Activated naive CD4-positive, alpha-beta T cell treated with anti-CD3 and anti-CD28 coated beads for 36 hours (primary cell): ENCODE data around the gene C11orf24. TPM values are rescaled to one million over a fixed set of nuclear protein-coding genes. Genes with fewer than 3 reads are reported as not detected.

Experiments used
- CTCF ChIA-PET: fragments of 350-600 bp; sonication (Branson Sonifier 250); formaldehyde crosslinking; loops from one replicate; lab custom pipeline; 2021; ENCODE audit warnings: antibody characterized with exemption; lab: Charles Lee
- DNase-seq: peaks from one replicate; pipeline ENCODE4 v3.0.0-alpha.2; 2020
- H3K27ac Mint-ChIP-seq: one replicate; pipeline ENCODE4 v1.8.0; 2021; ENCODE audit warnings: mild to moderate bottlenecking, mixed read lengths
- H3K27me3 Mint-ChIP-seq: one replicate; pipeline ENCODE4 v1.8.0; 2021; ENCODE audit warnings: low read depth, mixed read lengths
- H3K36me3 Mint-ChIP-seq: one replicate; pipeline ENCODE4 v1.8.0; 2021; ENCODE audit warnings: low read depth, mixed read lengths
- H3K4me1 Mint-ChIP-seq: one replicate; pipeline ENCODE4 v1.8.0; 2021; ENCODE audit warnings: low read depth, mixed read lengths
- H3K4me3 Mint-ChIP-seq: one replicate; pipeline ENCODE4 v1.8.0; 2021; ENCODE audit warnings: mild to moderate bottlenecking, moderate library complexity, mixed read lengths
- H3K9me3 Mint-ChIP-seq: one replicate; pipeline ENCODE4 v1.8.0; 2021; ENCODE audit warnings: mixed read lengths
- intact Hi-C: fragments of 100-400 bp; cut with micrococcal nuclease; formaldehyde crosslinking; loops from one replicate; pipeline ENCODE4 v1.15.1; 2023
- total RNA-seq, 2 experiments: library from RNA; stranded (reverse); gene quantifications; one replicate each; pipeline ENCODE4 v1.2.3, GENCODE V29; 2021

Gene C11orf24
- total RNA-seq, 2 experiments from 2014 or later, result 28.5 to 29.5 TPM

DNA sequence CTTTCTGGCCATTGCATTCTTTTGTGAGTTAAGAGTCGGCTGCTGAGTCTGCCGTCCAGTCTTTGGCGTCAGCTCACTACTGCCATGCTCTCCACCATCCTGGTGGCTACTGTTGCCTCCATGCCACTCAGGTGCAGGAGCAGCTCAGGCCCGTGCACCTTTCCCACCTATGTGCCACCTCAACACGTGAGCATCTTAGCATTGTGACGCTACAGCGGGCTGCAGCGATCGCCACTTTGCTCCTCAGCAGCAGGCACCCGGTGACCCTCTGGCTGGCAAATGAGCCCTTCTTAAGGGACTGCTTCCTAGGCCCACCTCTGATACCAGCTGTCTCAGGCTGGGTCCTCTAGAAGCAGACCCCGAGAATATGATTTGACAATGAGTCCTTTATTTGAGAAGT lies 47.2 kb downstream of the C11orf24 start:
- no peak for DNase-seq
- Mint-ChIP-seq H3K4me1 (no peaks in the 10 kb centered on the region), H3K4me3 (no peak overlapping the region), H3K36me3 (no peaks in the 10 kb centered on the region), H3K27me3 (no peaks in the 10 kb centered on the region), H3K9me3 (peaks cover 12% of the 10 kb centered on the region), H3K27ac (no peak overlapping the region)
- CTCF ChIA-PET, result interaction anchor here (0.8 to 1.5 kb wide), 2 partner anchors 16 to 136 kb away, joined by 3 to 4 read pairs; no protein-coding TSS in a partner anchor
- intact Hi-C loops, result no loop called here

DNA sequence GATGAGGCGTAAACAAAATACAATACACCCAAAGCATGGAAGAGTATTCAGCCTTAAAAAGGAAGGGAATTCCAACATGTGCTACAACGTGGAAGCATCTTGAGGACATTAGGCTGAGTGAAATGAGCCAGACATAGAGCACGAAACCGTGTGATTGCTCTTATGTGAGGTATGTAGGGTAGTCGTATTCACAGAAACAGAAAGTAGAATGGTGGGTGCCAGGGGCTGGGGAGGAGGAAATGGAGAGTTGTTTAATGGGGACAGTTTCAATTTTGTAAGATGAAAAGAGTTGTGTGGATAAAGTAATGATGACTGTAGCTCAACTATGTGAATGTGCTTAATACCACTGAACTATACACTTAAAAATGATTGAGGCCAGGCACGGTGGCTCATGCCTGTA lies 48.5 kb downstream of the C11orf24 start:
- intact Hi-C loops, result no loop called here
- Mint-ChIP-seq H3K4me3 (no peak overlapping the region), H3K9me3 (no peaks in the 10 kb centered on the region), H3K27me3 (no peaks in the 10 kb centered on the region), H3K4me1 (no peaks in the 10 kb centered on the region), H3K27ac (no peak overlapping the region), H3K36me3 (no peaks in the 10 kb centered on the region)
- DNase-seq, result no peak
- CTCF ChIA-PET, result no interaction called here

DNA sequence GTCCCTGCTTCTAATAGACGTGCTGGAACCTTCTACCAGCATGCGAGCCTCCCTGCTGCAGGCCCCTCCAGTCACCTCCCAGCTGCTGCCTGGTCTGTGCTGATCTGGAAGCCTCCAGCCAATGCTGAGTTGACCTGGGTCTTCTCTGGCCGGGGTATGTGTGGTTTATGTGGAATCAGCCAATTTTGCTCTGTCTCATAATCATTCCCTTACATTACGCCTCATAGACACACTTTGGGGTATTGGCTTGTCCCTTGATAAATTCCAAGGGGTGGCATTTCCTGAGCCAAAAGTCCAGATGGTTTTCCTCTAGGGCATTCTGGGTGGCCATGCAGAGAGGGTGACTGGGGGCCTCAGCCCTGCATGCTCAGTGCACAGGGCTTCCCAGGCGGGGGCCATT lies 50.4 kb downstream of the C11orf24 start:
- H3K27ac Mint-ChIP-seq, result no peak overlapping the region
- intact Hi-C loops, result no loop called here
- no peaks in the 10 kb centered on the region for H3K4me1 Mint-ChIP-seq
- no peaks in the 10 kb centered on the region for H3K36me3 Mint-ChIP-seq
- DNase-seq, result no peak
- H3K9me3 Mint-ChIP-seq, result no peaks in the 10 kb centered on the region
- H3K4me3 Mint-ChIP-seq, result no peak overlapping the region
- H3K27me3 Mint-ChIP-seq, result no peaks in the 10 kb centered on the region
- CTCF ChIA-PET, result no interaction called here

DNA sequence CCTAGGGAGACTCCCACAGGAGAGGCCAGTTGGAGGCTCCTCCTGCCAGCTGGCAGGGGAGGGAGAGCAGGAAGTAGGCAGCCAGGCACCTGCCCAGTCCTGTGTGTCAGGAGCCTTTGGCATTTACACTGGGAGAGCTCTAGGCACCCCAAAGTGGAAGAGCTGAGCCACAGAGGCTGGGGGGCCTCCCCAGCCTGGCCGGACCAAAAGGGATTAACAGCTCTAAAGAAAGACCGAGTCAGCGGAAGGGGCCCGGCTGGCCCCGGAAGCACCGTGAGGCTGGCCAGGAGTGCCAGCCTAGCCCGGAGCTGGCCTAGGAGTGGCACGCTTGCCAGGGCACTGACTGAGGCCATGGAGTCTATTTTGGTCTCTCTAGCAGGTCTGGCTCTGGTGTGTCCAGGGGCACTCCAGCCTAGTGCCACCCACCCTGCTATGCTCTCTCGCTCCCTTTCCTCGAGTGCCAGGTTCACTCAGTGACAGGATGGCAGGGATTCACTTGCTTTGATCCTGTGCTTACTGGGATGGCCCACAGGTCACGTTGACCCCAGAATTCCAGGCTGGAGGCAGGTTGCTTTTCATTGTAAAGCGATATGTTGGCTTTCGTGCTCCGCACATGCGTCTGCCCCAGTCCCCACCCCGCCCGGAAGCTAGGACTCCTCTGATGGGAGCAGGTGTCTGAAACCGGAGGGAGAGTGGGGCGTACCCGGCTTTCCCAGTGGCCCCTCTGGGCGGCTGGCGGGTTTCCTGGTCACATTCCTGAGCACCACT lies 55.4 kb downstream of the C11orf24 start:
- no peak overlapping the region for H3K4me3 Mint-ChIP-seq
- H3K9me3 Mint-ChIP-seq, result no peaks in the 10 kb centered on the region
- H3K27me3 Mint-ChIP-seq, result peaks cover 7% of the 10 kb centered on the region
- H3K36me3 Mint-ChIP-seq, result no peaks in the 10 kb centered on the region
- no peak for DNase-seq
- no peak overlapping the region for H3K27ac Mint-ChIP-seq
- intact Hi-C loops, result no loop called here
- CTCF ChIA-PET, result no interaction called here
- peaks cover 18% of the 10 kb centered on the region for H3K4me1 Mint-ChIP-seq

DNA sequence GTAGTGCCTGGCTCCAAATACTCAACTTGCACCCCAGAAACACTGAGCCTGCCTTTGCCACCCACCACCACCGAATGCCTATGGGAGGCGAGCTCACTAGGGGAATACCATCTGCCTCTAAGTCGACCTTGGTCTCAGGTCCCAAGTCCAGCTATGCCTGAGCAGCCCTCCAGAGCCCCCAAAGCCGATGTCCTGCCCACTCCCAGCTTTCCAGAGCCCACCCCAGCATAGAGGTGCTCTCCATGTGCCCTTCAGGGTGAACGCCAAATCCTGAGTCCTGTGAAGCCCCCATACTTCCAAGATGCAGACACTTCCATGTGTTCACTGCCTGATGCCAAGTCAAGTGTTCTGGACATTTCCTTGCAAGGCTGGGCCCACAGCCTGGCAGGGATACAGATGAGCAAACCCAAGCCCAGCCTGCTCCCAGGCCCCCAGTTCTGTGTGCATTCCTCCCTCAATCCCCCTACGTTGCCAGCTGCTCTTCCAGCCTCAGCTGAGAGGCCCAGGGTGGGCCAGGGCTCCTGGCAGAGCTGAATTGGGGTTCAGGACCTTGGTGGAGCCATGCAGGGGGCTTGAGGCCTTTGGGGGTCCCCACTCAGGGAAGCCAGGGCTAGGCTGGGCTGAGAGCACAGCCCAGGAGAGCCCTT lies 56.1 kb downstream of the C11orf24 start:
- no peak overlapping the region for H3K27ac Mint-ChIP-seq
- CTCF ChIA-PET, result no interaction called here
- H3K4me1 Mint-ChIP-seq, result peaks cover 25% of the 10 kb centered on the region
- DNase-seq, result no peak
- H3K9me3 Mint-ChIP-seq, result no peaks in the 10 kb centered on the region
- H3K4me3 Mint-ChIP-seq, result peak overlapping the region; percentile 65
- no peaks in the 10 kb centered on the region for H3K36me3 Mint-ChIP-seq
- peaks cover 7% of the 10 kb centered on the region for H3K27me3 Mint-ChIP-seq
- intact Hi-C loops, result no loop called here

DNA sequence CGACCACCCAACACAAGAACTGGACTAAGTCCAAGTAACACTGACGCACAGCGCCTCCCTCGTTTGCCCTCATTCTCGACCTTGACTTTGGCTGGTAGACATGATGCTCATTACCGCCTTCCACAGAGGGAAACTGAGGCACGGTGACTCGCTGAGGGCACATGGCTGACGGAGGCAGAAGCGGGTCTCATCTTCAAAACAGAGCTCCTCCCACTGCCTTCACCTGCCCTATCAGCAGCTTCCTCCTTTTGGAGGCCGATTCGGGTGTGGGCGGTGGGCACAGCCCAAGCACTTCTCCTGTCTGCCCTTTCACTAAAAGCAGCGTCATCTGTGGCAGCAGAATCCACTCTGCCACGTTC lies 56.7 kb downstream of the C11orf24 start:
- intact Hi-C loops, result no loop called here
- CTCF ChIA-PET, result no interaction called here
- Mint-ChIP-seq H3K36me3 (no peaks in the 10 kb centered on the region), H3K9me3 (no peaks in the 10 kb centered on the region), H3K4me1 (peaks cover 31% of the 10 kb centered on the region), H3K4me3 (peak overlapping the region; percentile 65), H3K27ac (no peak overlapping the region), H3K27me3 (peaks cover 7% of the 10 kb centered on the region)
- DNase-seq, result peak; percentile 27

DNA sequence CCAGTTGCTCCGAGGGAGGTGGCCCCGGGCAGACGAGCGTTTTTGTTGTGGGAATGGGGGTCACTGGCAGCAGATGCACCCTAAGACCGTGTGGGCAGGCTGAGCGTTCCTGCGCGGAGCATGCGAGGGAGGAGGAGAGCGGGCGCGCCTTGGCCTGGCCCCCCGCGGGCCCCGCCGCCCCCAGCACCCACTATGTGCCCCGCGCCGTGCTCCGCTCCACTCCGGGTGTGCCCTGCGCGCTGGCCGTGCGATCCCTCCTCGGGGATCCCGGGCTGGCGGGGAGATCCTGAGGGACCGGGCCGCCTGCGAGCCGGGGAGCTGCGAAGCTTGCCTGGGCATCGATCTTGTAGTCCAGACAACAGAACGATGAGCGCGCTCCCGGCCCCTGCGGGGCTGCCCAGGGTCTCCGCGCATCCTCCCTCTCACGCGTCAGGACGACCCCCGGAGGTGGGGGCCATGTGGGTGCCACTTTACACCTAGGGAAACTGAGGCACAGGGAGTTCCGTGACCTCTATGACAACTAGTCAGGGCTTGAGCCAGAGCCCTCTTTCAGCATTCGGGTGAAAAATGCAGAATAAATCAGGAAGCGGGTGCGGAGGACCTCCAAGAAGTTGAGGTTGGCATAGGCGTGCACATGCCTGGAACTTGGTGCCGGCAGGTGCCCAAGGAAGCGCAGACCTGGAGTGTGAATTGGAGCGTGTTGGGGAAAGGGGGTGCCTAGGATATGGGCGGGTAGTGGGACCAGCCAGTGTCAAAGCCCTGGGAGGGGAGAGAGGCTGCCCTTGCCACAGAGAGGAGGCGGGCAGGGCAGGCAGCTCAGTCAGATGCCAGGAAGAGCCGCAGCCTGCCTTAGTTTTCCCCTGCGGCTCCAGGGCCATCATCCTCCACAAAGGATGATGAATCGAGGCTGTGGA lies 57.3 kb downstream of the C11orf24 start:
- Mint-ChIP-seq H3K27me3 (peaks cover 7% of the 10 kb centered on the region), H3K9me3 (no peaks in the 10 kb centered on the region), H3K4me1 (peaks cover 37% of the 10 kb centered on the region), H3K36me3 (no peaks in the 10 kb centered on the region), H3K27ac (peak overlapping the region; percentile 24), H3K4me3 (peak overlapping the region; percentile 73)
- CTCF ChIA-PET, result no interaction called here
- DNase-seq, result no peak
- intact Hi-C loops, result loop anchor here (5.0 kb wide), 1 partner anchor 248 kb away; the partner anchor contains the start of gene PPP6R3

DNA sequence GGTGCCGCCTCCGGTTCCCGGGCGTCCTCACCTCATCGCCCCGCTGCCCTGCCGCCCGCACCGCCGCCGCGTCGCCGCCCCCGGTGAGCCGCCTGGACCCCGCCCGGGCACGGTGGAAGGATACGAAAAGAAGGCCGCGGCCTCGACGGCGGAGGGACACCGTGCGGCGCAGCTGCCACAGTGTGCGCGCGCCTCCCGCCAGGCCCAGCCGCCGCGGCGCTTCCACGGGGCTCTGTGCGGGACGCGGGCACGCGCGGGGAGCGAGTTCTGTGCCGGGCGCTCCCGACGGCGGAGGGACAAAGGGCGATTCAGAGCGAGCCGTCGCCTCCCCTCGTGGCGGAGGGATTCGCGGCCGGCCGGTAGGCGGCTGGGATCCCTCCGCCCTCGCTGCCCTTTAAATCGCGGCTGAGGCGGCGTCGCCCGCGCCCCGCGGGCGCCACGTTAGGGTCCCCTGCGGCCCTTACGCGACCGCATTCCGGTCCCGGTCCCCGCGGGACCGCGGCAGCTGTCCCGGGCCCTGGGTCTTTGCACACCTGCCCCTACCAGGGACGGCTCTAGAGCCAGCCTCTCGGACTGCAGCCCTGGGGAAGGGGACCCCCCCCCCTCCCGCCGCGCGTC lies 58.1 kb downstream of the C11orf24 start:
- Mint-ChIP-seq H3K4me3 (peak overlapping the region; percentile 73), H3K4me1 (peaks cover 42% of the 10 kb centered on the region), H3K9me3 (no peaks in the 10 kb centered on the region), H3K27me3 (peaks cover 7% of the 10 kb centered on the region), H3K27ac (no peak overlapping the region), H3K36me3 (no peaks in the 10 kb centered on the region)
- peak; percentile 71 for DNase-seq
- CTCF ChIA-PET, result no interaction called here
- intact Hi-C loops, result loop anchor here (2.0 to 5.0 kb wide), 2 partner anchors 59 to 249 kb away; partner anchors contain the start of gene PPP6R3

DNA sequence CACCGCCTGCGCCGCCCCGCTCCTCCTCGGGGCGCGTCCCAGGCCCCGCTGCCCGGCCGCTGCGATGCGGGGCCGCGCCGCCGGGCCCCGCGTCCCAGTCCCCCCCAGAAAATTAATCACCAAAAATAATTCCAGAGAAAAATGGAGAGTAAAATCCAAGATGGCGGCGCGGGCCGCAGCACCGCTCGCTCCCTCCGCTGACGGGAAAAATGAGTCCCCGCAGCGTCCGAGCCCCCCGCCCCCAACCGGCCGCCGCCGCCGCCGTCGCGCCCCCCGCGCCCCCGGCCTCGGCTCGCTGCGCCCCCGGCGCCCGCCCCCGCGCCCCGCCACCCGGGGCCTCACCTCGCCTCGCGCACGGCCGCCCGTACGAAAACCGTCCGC lies 58.6 kb downstream of the C11orf24 start, which contains the start of gene KMT5B:
TSS of gene KMT5B (minus strand) at position 162 of the 381 bp plus-strand sequence. CDS start 23,220 bp downstream, outside the sequence.
- Mint-ChIP-seq H3K4me1 (peaks cover 46% of the 10 kb centered on the region), H3K36me3 (no peaks in the 10 kb centered on the region), H3K9me3 (no peaks in the 10 kb centered on the region), H3K27me3 (peaks cover 7% of the 10 kb centered on the region), H3K4me3 (peak within 1 kb of the TSS; percentile 86), H3K27ac (peak within 1 kb of the TSS; percentile 89)
- DNase-seq, result peak; percentile 39
- intact Hi-C loops, result loop anchor here (2.0 to 5.0 kb wide), 2 partner anchors 60 to 249 kb away; partner anchors contain the start of gene PPP6R3
- CTCF ChIA-PET, result no interaction called here

DNA sequence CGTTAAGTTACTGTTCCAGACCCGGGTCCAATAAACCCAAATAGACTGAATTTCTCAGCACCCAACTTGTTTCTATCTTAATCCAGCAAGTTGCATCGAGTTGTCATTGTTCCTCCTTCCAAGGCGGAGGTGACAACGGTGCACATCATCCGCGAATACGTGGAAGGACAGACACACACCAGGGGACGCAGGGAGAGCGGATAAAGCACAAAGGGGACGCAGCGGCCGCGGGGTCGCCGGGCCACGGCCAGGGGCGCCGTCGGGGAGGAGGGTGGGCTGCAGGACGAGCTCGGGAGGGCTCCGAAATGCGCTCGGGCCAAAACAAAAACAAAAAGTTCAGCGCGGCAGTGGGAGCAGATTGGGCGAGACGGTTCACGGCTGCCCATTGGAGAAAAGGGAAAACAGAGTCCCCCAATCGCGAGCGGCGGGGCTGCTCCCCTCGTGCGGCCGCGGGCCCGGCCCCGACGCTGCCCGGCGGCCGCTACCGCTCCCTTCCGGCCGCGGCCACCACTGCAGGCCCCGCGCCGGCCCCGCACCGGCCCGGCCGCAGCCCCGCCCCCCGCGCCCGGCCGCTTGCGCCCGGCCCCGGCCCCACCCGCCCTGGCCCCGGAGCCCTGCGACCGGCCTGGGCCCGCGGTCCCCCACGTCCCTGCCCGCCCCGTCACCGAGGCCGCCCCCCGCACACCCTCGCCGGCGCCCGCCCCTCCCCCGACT lies 59.2 kb downstream of the C11orf24 start:
- H3K27ac Mint-ChIP-seq, result peak overlapping the region; percentile 89
- intact Hi-C loops, result loop anchor here (2.0 to 5.0 kb wide), 2 partner anchors 60 to 250 kb away; partner anchors contain the start of gene PPP6R3
- peak overlapping the region; percentile 86 for H3K4me3 Mint-ChIP-seq
- no peaks in the 10 kb centered on the region for H3K9me3 Mint-ChIP-seq
- CTCF ChIA-PET, result no interaction called here
- DNase-seq, result peak; percentile 64
- peaks cover 7% of the 10 kb centered on the region for H3K27me3 Mint-ChIP-seq
- H3K36me3 Mint-ChIP-seq, result no peaks in the 10 kb centered on the region
- H3K4me1 Mint-ChIP-seq, result peaks cover 47% of the 10 kb centered on the region

DNA sequence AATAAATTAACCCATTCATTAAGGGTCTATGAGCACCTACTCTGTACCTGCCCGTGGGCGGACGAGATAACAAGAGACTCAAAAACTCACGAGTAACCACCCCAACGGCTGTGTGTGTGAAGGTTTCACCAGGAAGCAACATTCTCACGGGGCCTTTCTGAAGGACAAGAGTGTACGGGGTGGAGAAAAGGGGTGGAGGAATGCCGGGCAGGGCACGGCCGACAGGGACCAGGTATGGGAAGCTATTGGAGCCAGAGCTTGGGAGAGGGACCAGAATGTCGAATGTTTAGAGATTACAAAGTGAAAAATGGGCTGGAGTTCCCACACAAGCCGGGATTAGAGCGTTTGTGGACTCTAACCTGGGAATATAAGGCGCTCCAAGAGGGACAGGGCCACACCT lies 60.2 kb downstream of the C11orf24 start:
- H3K27ac Mint-ChIP-seq, result peak overlapping the region; percentile 27
- intact Hi-C loops, result loop anchor here (5.0 kb wide), 1 partner anchor 251 kb away; the partner anchor contains the start of gene PPP6R3
- peak; percentile 25 for DNase-seq
- H3K36me3 Mint-ChIP-seq, result no peaks in the 10 kb centered on the region
- CTCF ChIA-PET, result interaction anchor here (0.8 to 1.4 kb wide), 3 partner anchors 8 to 203 kb away, joined by 3 to 4 read pairs (median 3); no protein-coding TSS in a partner anchor
- H3K9me3 Mint-ChIP-seq, result no peaks in the 10 kb centered on the region
- peaks cover 7% of the 10 kb centered on the region for H3K27me3 Mint-ChIP-seq
- H3K4me3 Mint-ChIP-seq, result peak overlapping the region; percentile 69
- peaks cover 52% of the 10 kb centered on the region for H3K4me1 Mint-ChIP-seq
